ENCODE results near the gene METTL3.

Gene METTL3

GRCh38 chr14:21476523-21476924 lies 34.6 kb downstream of the METTL3 start:
- no peak for DNase-seq

- no peak for DNase-seq
Observed at GRCh38 chr14:21475767-21476522, 35.2 kb downstream of the METTL3 start.

- DNase-seq: no peak
Observed at GRCh38 chr14:21467616-21468015, 43.5 kb downstream of the METTL3 start.

- DNase-seq: peak; percentile 100
Observed at GRCh38 chr14:21455912-21456667, 55.0 kb downstream of the METTL3 start, which contains the start of gene CHD8. CHD8 (minus strand) TSS chr14:21456123; CDS start chr14:21431643, 24,480 bp downstream.

- no peak for DNase-seq
Observed at GRCh38 chr14:21455592-21455911, 55.6 kb downstream of the METTL3 start.

GRCh38 chr14:21454843-21455544 lies 56.1 kb downstream of the METTL3 start:
- DNase-seq: no peak

GRCh38 chr14:21449899-21450216 lies 61.3 kb downstream of the METTL3 start:
- no peak for DNase-seq
